Kidney epithelial cell (primary cell): ENCODE data around the gene LAD1. TPM values are rescaled to one million over a fixed set of nuclear protein-coding genes. Genes with fewer than 3 reads are reported as not detected.

Experiments used
- DNase-seq: peaks from one replicate; pipeline ENCODE4 v3.0.0-alpha.2; 2010; ENCODE audit warnings: low read depth
- H3K27me3 ChIP-seq: 2 replicates; pipeline ENCODE4 v1.6.0; 2011; ENCODE audit warnings: low read length; ENCODE audit not compliant: control insufficient read depth, insufficient read depth
- H3K36me3 ChIP-seq: 2 replicates; pipeline ENCODE4 v1.5.1; 2011; ENCODE audit warnings: low read length; ENCODE audit not compliant: control insufficient read depth, insufficient read depth
- H3K4me3 ChIP-seq: 2 replicates; pipeline ENCODE4 v1.5.1; 2011; ENCODE audit warnings: low read depth, mild to moderate bottlenecking, control low read depth, low read length
- CTCF ChIP-seq: IDR thresholded peaks from 2 replicates; pipeline ENCODE4 v1.5.1; 2011; ENCODE audit warnings: mild to moderate bottlenecking, moderate library complexity, low read length, control low read depth, inconsistent platforms; ENCODE audit not compliant: insufficient read depth, poor library complexity, severe bottlenecking
- total RNA-seq: library from RNA; depleted of rRNA; stranded (reverse); fragments of >200 nt; gene quantifications from 2 replicates; pipeline ENCODE4 v1.2.3, GENCODE V29; 2015

LAD1 gene
- total RNA-seq, 1 donor from 2014 or later = 36.1 TPM

DNA sequence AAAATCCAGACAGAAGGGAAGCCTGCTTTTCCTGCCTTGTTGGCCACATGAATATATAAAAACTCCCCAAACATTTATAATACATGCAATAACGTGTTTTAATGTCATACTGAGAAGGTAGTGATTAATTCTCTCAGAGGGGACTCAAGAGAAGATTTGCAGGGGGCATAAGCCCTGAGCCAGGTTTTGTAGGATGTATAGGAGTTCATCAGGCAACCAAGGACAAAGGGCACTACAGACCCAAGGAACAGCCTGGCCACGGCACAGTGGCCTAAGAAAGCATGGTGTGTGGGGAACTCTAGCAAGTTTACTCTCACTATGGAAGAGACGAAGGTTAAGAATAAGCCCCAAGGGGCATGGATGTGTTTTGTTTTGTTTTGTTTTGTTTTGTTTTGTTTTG lies 37.8 kb upstream of the LAD1 start:
- DNase-seq = no peak
- no peak for TF ChIP-seq CTCF
- Histone ChIP-seq H3K27me3 (no peaks in the 10 kb centered on the region), H3K4me3 (no peak overlapping the region), H3K36me3 (no peaks in the 10 kb centered on the region)

DNA sequence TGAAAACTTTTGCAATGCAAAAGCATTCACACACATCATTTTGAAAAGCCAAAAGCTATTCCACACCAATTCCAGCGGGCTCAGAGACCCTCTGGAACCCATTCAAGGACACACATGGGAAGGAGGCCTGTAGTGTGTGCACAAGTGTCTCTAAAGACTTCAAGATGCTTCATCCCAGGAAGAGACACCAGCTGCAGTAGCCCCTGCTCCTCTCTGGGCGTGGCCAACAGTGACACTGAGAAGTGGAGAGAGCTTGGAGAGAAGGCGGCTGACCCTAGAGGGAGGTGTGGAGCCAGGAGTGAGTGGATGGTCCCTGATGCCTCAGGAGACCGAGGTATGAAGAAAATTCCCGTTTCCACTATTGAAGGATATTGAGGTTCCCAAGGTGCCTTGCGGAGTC lies 37.3 kb upstream of the LAD1 start:
- no peaks in the 10 kb centered on the region for H3K27me3 ChIP-seq
- no peaks in the 10 kb centered on the region for H3K36me3 ChIP-seq
- no peak for DNase-seq
- TF ChIP-seq CTCF = peak; percentile 36
- no peak overlapping the region for H3K4me3 ChIP-seq

- no peak for DNase-seq
- Histone ChIP-seq H3K4me3 (no peak overlapping the region), H3K27me3 (no peaks in the 10 kb centered on the region), H3K36me3 (no peaks in the 10 kb centered on the region)
- TF ChIP-seq CTCF = no peak
These were observed 35.1 kb upstream of the LAD1 start for GRCh38 chr1:201434266-201434665.

- Histone ChIP-seq H3K27me3 (no peaks in the 10 kb centered on the region), H3K36me3 (no peaks in the 10 kb centered on the region), H3K4me3 (no peak overlapping the region)
- no peak for TF ChIP-seq CTCF
- no peak for DNase-seq
These were observed 34.5 kb upstream of the LAD1 start for GRCh38 chr1:201433609-201434008.

- Histone ChIP-seq H3K27me3 (no peaks in the 10 kb centered on the region), H3K36me3 (no peaks in the 10 kb centered on the region), H3K4me3 (no peak overlapping the region)
- DNase-seq = no peak
- no peak for TF ChIP-seq CTCF
These were observed 31.7 kb upstream of the LAD1 start for GRCh38 chr1:201430776-201431175.

GRCh38 chr1:201429736-201430501 lies 30.8 kb upstream of the LAD1 start:
- Histone ChIP-seq H3K36me3 (no peaks in the 10 kb centered on the region), H3K4me3 (no peak overlapping the region), H3K27me3 (no peaks in the 10 kb centered on the region)
- no peak for TF ChIP-seq CTCF
- no peak for DNase-seq
